CD8-positive, alpha-beta memory T cell (primary cell): ENCODE measurements around the gene KBTBD13. TPM values are rescaled to one million over a fixed set of nuclear protein-coding genes. Genes with fewer than 3 reads are reported as not detected.

Source experiments
- CTCF ChIA-PET: fragments of 350-600 bp; sonication (Branson Sonifier 250); formaldehyde crosslinking; loops from one replicate; lab custom pipeline; 2021; ENCODE audit warnings: antibody characterized with exemption; lab: Charles Lee
- POLR2A ChIA-PET: fragments of 350-600 bp; sonication (Branson Sonifier 250); formaldehyde crosslinking; loops from one replicate; lab custom pipeline; 2021; ENCODE audit warnings: antibody characterized with exemption; lab: Charles Lee
- DNase-seq, 5 donors: peaks; one replicate each; pipeline versions ENCODE4 v3.0.0 to v3.0.0-alpha.2; 2020 to 2022; ENCODE audit warnings: mixed read lengths in 1 of 5
- H3K27ac ChIP-seq: one replicate; pipeline ENCODE4 v1.7.0; 2013; ENCODE audit warnings: low read depth, mild to moderate bottlenecking, low read length, moderate library complexity
- H3K27me3 ChIP-seq: 2 replicates; pipeline ENCODE4 v1.7.0; 2013; ENCODE audit warnings: low read length, mild to moderate bottlenecking; ENCODE audit not compliant: insufficient read depth, poor library complexity, severe bottlenecking
- H3K36me3 ChIP-seq: 2 replicates; pipeline ENCODE4 v1.7.0; 2013; ENCODE audit warnings: mild to moderate bottlenecking, low read length, moderate library complexity; ENCODE audit not compliant: insufficient read depth
- H3K4me1 ChIP-seq: 2 replicates; pipeline ENCODE4 v1.7.0; 2013; ENCODE audit warnings: mild to moderate bottlenecking, low read length, moderate library complexity; ENCODE audit not compliant: insufficient read depth
- H3K4me3 ChIP-seq: 2 replicates; pipeline ENCODE4 v1.7.0; 2013; ENCODE audit warnings: mild to moderate bottlenecking, low read length
- H3K9me3 ChIP-seq: 2 replicates; pipeline ENCODE4 v1.7.0; 2013; ENCODE audit warnings: mild to moderate bottlenecking, low read length
- H3K27ac Mint-ChIP-seq, 8 donors: one replicate each; pipeline ENCODE4 v1.8.0; 2020 to 2021; ENCODE audit warnings: mixed read lengths in 8 of 8, mild to moderate bottlenecking in 6 of 8, inconsistent platforms in 3 of 8, moderate library complexity in 3 of 8
- H3K27me3 Mint-ChIP-seq, 2 donors: one replicate each; pipeline ENCODE4 v1.8.0; 2020 to 2021; ENCODE audit warnings: mixed read lengths in 2 of 2, mild to moderate bottlenecking in 1 of 2, moderate library complexity in 1 of 2
- H3K36me3 Mint-ChIP-seq, 3 donors: one replicate each; pipeline ENCODE4 v1.8.0; 2020 to 2021; ENCODE audit warnings: mixed read lengths in 3 of 3, inconsistent platforms in 1 of 3, mild to moderate bottlenecking in 1 of 3
- H3K4me1 Mint-ChIP-seq, 3 donors: one replicate each; pipeline ENCODE4 v1.8.0; 2020 to 2021; ENCODE audit warnings: mixed read lengths in 3 of 3, inconsistent platforms in 1 of 3, mild to moderate bottlenecking in 1 of 3
- H3K4me3 Mint-ChIP-seq, 7 donors: one replicate each; pipeline ENCODE4 v1.8.0; 2020 to 2021; ENCODE audit warnings: mixed read lengths in 7 of 7, mild to moderate bottlenecking in 6 of 7, moderate library complexity in 4 of 7, inconsistent platforms in 2 of 7
- H3K9me3 Mint-ChIP-seq, 5 donors: one replicate each; pipeline ENCODE4 v1.8.0; 2020 to 2022; ENCODE audit warnings: mixed read lengths in 5 of 5, mild to moderate bottlenecking in 3 of 5, moderate library complexity in 2 of 5, inconsistent platforms in 1 of 5
- polyA plus RNA-seq: library from polyadenylated mRNA; unstranded; fragments of 300-500 nt; fragmentation: Illumina TruSeq; gene quantifications from one replicate; pipeline ENCODE4 v1.2.3, GENCODE V29; 2021
- total RNA-seq, 2 experiments: library from RNA; stranded (reverse); gene quantifications; one replicate each; pipeline ENCODE4 v1.2.3, GENCODE V29; 2021

KBTBD13 gene
- total and polyA plus RNA-seq, 3 experiments from 2014 or later = not detected

- no peaks in the 10 kb centered on the region for H3K4me1 ChIP-seq
- Mint-ChIP-seq H3K36me3 (peaks cover 10 to 84% (median 20%) of the 10 kb centered on the region in 3 donors), H3K9me3 (no peaks in the 10 kb centered on the region), H3K4me1 (peaks cover 0 to 5% (median 5%) of the 10 kb centered on the region in 3 donors), H3K27me3 (no peaks in the 10 kb centered on the region), H3K4me3 (no peak overlapping the region), H3K27ac (no peak overlapping the region)
- H3K27ac ChIP-seq = no peak overlapping the region
- peaks cover 17% of the 10 kb centered on the region for H3K36me3 ChIP-seq
- H3K9me3 ChIP-seq = no peaks in the 10 kb centered on the region
- ChIA-PET POLR2A (no interaction called here), CTCF (interaction anchor here (0.7 to 1.2 kb wide), 2 partner anchors 13 to 21 kb away, joined by 3 read pairs; no protein-coding TSS in a partner anchor)
- peak in 1 of 5 donors; percentile 14 for DNase-seq
- no peak overlapping the region for H3K4me3 ChIP-seq
- H3K27me3 ChIP-seq = no peaks in the 10 kb centered on the region
Observed at GRCh38 chr15:65101411-65101890, 24.9 kb downstream of the KBTBD13 start.

- no peaks in the 10 kb centered on the region for H3K4me1 ChIP-seq
- POLR2A ChIA-PET = no interaction called here
- CTCF ChIA-PET = interaction anchor here (0.7 to 1.2 kb wide), 2 partner anchors 12 to 20 kb away, joined by 3 read pairs; no protein-coding TSS in a partner anchor
- Mint-ChIP-seq H3K27ac (no peak overlapping the region), H3K27me3 (no peaks in the 10 kb centered on the region), H3K9me3 (no peaks in the 10 kb centered on the region), H3K4me1 (peaks cover 0 to 5% (median 5%) of the 10 kb centered on the region in 3 donors), H3K36me3 (peaks cover 10 to 80% (median 20%) of the 10 kb centered on the region in 3 donors), H3K4me3 (no peak overlapping the region)
- no peak overlapping the region for H3K27ac ChIP-seq
- H3K4me3 ChIP-seq = no peak overlapping the region
- peaks cover 17% of the 10 kb centered on the region for H3K36me3 ChIP-seq
- no peak for DNase-seq
- H3K27me3 ChIP-seq = no peaks in the 10 kb centered on the region
- H3K9me3 ChIP-seq = no peaks in the 10 kb centered on the region
Observed at GRCh38 chr15:65101891-65102708, 25.6 kb downstream of the KBTBD13 start.

- Histone ChIP-seq H3K36me3 (peaks cover 17% of the 10 kb centered on the region), H3K9me3 (no peaks in the 10 kb centered on the region), H3K4me3 (no peak overlapping the region), H3K27ac (no peak overlapping the region), H3K4me1 (no peaks in the 10 kb centered on the region), H3K27me3 (no peaks in the 10 kb centered on the region)
- H3K4me3 Mint-ChIP-seq = no peak overlapping the region
- H3K9me3 Mint-ChIP-seq = no peaks in the 10 kb centered on the region
- H3K27ac Mint-ChIP-seq = peak overlapping the region in 2 of 8 donors; percentile 19 to 38
- peaks cover 10 to 76% (median 20%) of the 10 kb centered on the region in 3 donors for H3K36me3 Mint-ChIP-seq
- peaks cover 0 to 5% (median 5%) of the 10 kb centered on the region in 3 donors for H3K4me1 Mint-ChIP-seq
- ChIA-PET POLR2A (no interaction called here), CTCF (no interaction called here)
- H3K27me3 Mint-ChIP-seq = no peaks in the 10 kb centered on the region
- DNase-seq = no peak
Observed at GRCh38 chr15:65102912-65103311, 26.4 kb downstream of the KBTBD13 start.

GRCh38 chr15:65105038-65105437 lies 28.5 kb downstream of the KBTBD13 start:
- H3K36me3 Mint-ChIP-seq = peaks cover 3 to 66% (median 13%) of the 10 kb centered on the region in 3 donors
- no peaks in the 10 kb centered on the region for H3K9me3 Mint-ChIP-seq
- Histone ChIP-seq H3K9me3 (no peaks in the 10 kb centered on the region), H3K27ac (no peak overlapping the region), H3K4me1 (no peaks in the 10 kb centered on the region), H3K36me3 (peaks cover 5% of the 10 kb centered on the region), H3K27me3 (no peaks in the 10 kb centered on the region), H3K4me3 (no peak overlapping the region)
- H3K27me3 Mint-ChIP-seq = no peaks in the 10 kb centered on the region
- peak overlapping the region in 1 of 8 donors; percentile 47 for H3K27ac Mint-ChIP-seq
- CTCF ChIA-PET = no interaction called here
- no peak for DNase-seq
- H3K4me1 Mint-ChIP-seq = peaks cover 0 to 5% (median 5%) of the 10 kb centered on the region in 3 donors
- POLR2A ChIA-PET = interaction anchor here (0.6 kb wide), 1 partner anchor 27 kb away, joined by 3 read pairs; no protein-coding TSS in a partner anchor
- H3K4me3 Mint-ChIP-seq = no peak overlapping the region

- Mint-ChIP-seq H3K9me3 (no peaks in the 10 kb centered on the region), H3K36me3 (peaks cover 3 to 58% (median 12%) of the 10 kb centered on the region in 3 donors), H3K4me1 (peaks cover 0 to 5% (median 5%) of the 10 kb centered on the region in 3 donors), H3K27me3 (no peaks in the 10 kb centered on the region), H3K27ac (peak overlapping the region in 1 of 8 donors; percentile 46), H3K4me3 (no peak overlapping the region)
- ChIA-PET POLR2A (no interaction called here), CTCF (interaction anchor here (1.6 kb wide), 1 partner anchor 375 kb away, joined by 3 read pairs; no protein-coding TSS in a partner anchor)
- no peak for DNase-seq
- H3K27me3 ChIP-seq = no peaks in the 10 kb centered on the region
- H3K4me1 ChIP-seq = no peaks in the 10 kb centered on the region
- H3K27ac ChIP-seq = no peak overlapping the region
- H3K9me3 ChIP-seq = no peaks in the 10 kb centered on the region
- H3K36me3 ChIP-seq = peaks cover 5% of the 10 kb centered on the region
- no peak overlapping the region for H3K4me3 ChIP-seq
Observed at GRCh38 chr15:65106011-65106590, 29.6 kb downstream of the KBTBD13 start.

- POLR2A ChIA-PET = no interaction called here
- H3K27me3 Mint-ChIP-seq = no peaks in the 10 kb centered on the region
- peak overlapping the region in 4 of 8 donors; percentile 1 to 54 (median 28) for H3K27ac Mint-ChIP-seq
- H3K27me3 ChIP-seq = no peaks in the 10 kb centered on the region
- H3K4me1 ChIP-seq = no peaks in the 10 kb centered on the region
- H3K36me3 Mint-ChIP-seq = peaks cover 0 to 60% (median 13%) of the 10 kb centered on the region in 3 donors
- CTCF ChIA-PET = no interaction called here
- no peak overlapping the region for H3K4me3 Mint-ChIP-seq
- H3K9me3 ChIP-seq = no peaks in the 10 kb centered on the region
- no peak overlapping the region for H3K27ac ChIP-seq
- DNase-seq = no peak
- no peaks in the 10 kb centered on the region for H3K9me3 Mint-ChIP-seq
- no peaks in the 10 kb centered on the region for H3K36me3 ChIP-seq
- H3K4me3 ChIP-seq = no peak overlapping the region
- H3K4me1 Mint-ChIP-seq = no peaks in the 10 kb centered on the region
Observed at GRCh38 chr15:65110676-65111292, 34.2 kb downstream of the KBTBD13 start.

GRCh38 chr15:65115086-65115485 lies 38.5 kb downstream of the KBTBD13 start, which contains the start of gene UBAP1L:
Gene UBAP1L (minus strand): TSS chr15:65115200. CDS start chr15:65106215, 8,985 bp downstream.
- Mint-ChIP-seq H3K27ac (no peak within 1 kb of the TSS), H3K4me1 (no peaks in the 10 kb centered on the region), H3K27me3 (no peaks in the 10 kb centered on the region), H3K36me3 (peaks cover 0 to 78% (median 21%) of the 10 kb centered on the region in 3 donors), H3K9me3 (no peaks in the 10 kb centered on the region), H3K4me3 (no peak within 1 kb of the TSS)
- Histone ChIP-seq H3K4me1 (no peaks in the 10 kb centered on the region), H3K36me3 (peaks cover 25% of the 10 kb centered on the region), H3K9me3 (no peaks in the 10 kb centered on the region), H3K4me3 (no peak within 1 kb of the TSS), H3K27me3 (no peaks in the 10 kb centered on the region), H3K27ac (no peak within 1 kb of the TSS)
- CTCF ChIA-PET = no interaction called here
- no peak for DNase-seq
- POLR2A ChIA-PET = no interaction called here
